Measurements from ENCODE around the gene MPDU1.

DNA sequence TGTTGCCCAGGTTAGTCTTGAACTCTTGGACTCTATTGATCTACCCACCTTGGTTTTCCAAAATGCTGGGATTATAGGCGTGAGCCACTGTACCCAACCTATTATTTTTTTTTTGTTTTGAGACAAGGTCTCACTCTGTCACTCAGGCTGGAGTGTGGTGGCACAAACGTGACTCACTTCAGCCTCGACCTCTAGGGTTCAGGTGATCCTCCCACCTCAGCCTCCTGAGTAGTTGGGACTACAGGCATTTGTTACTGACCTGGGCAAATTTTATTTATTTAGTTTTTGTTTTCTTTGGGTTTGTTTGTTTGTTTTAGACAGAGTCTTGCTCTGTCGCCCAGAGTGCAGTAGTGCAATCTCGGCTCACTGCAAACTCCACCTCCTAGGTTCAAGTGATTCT, 40.0 kb downstream of the MPDU1 start:
- no peak for TF ChIP-seq ATAD3A (CRISPR knock-in tag; IDR thresholded peaks at IDR 0.05)
- TF ChIP-seq ZNF530 (CRISPR knock-in tag; IDR thresholded peaks at IDR 0.05; ENCODE audit: low read depth) = no peak
- TF ChIP-seq, protein P1, sequence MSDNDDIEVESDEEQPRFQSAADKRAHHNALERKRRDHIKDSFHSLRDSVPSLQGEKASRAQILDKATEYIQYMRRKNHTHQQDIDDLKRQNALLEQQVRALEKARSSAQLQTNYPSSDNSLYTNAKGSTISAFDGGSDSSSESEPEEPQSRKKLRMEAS (IDR thresholded peaks at IDR 0.05) = no peak
- no peak for TF ChIP-seq REL (CRISPR knock-in tag; conservative IDR thresholded peaks at IDR 0.05)
- no peak for TF ChIP-seq WIZ (CRISPR knock-in tag; IDR thresholded peaks at IDR 0.05)
- TF ChIP-seq RFXAP (CRISPR knock-in tag; IDR thresholded peaks at IDR 0.05; ENCODE audit: borderline replicate concordance) = no peak
- no peak for TF ChIP-seq POLR2A (IDR thresholded peaks at IDR 0.05; ENCODE audit: insufficient read depth in 1 of 2, low read depth in 2 of 2, low read length in 2 of 2)
- no peak for TF ChIP-seq KLF16 (CRISPR knock-in tag; IDR thresholded peaks at IDR 0.05)
- TF ChIP-seq MAFG (CRISPR knock-in tag; IDR thresholded peaks at IDR 0.05) = no peak

Data from HepG2 (cell line).